HepG2 (cell line): Measurements from ENCODE around the gene ELP5. TPM values are rescaled to one million over a fixed set of nuclear protein-coding genes. Genes with fewer than 3 reads are reported as not detected.
A peak's percentile ranks its signal among the peaks of the same experiment; 100 is the strongest.

Experiments used
- ATAD3A ChIP-seq: sonication (generic); formaldehyde crosslinking; IDR thresholded peaks from 2 replicates; pipeline ENCODE4 v1.4.0; 2020; ENCODE audit warnings: missing genetic modification reagents
- BORCS8-MEF2B ChIP-seq: sonication (generic); formaldehyde crosslinking; IDR thresholded peaks from 2 replicates; pipeline ENCODE4 v1.8.0; 2022; ENCODE audit warnings: mild to moderate bottlenecking, missing genetic modification reagents
- CEBPG ChIP-seq: IDR thresholded peaks from 2 replicates; pipeline ENCODE4 v1.6.1; 2016
- DZIP1 ChIP-seq: sonication (generic); formaldehyde crosslinking; IDR thresholded peaks from 2 replicates; pipeline ENCODE4 v1.5.0; 2020; ENCODE audit warnings: mild to moderate bottlenecking, missing genetic modification reagents
- E2F2 ChIP-seq: sonication (generic); formaldehyde crosslinking; IDR thresholded peaks from 2 replicates; pipeline ENCODE4 v1.4.0; 2020; ENCODE audit warnings: missing genetic modification reagents, borderline replicate concordance
- EHMT2 ChIP-seq: fragments of 200-600 bp; sonication (generic); IDR thresholded peaks from 2 replicates; pipeline ENCODE4 v1.7.0; 2017; ENCODE audit warnings: antibody characterized with exemption, low read depth, low read length, borderline replicate concordance
- GABPB1 ChIP-seq: IDR thresholded peaks from 2 replicates; pipeline ENCODE4 v1.6.1; 2016; ENCODE audit warnings: mild to moderate bottlenecking, missing genetic modification reagents, moderate library complexity, missing compliant biosample characterization
- GPN1 ChIP-seq: sonication (generic); formaldehyde crosslinking; IDR thresholded peaks from 2 replicates; pipeline ENCODE4 v1.5.1; 2020; ENCODE audit warnings: missing genetic modification reagents, borderline replicate concordance
- HNRNPK ChIP-seq: fragments of 200-400 bp; formaldehyde crosslinking; IDR thresholded peaks from 2 replicates; pipeline ENCODE4 v1.6.1; 2018; ENCODE audit warnings: low read length, low read depth, moderate library complexity, mild to moderate bottlenecking; ENCODE audit not compliant: poor library complexity, severe bottlenecking
- JUND ChIP-seq: sonication (generic); formaldehyde crosslinking; IDR thresholded peaks from 2 replicates; pipeline ENCODE4 v1.8.0; 2022; ENCODE audit warnings: mild to moderate bottlenecking, missing genetic modification reagents
- MIER2 ChIP-seq: IDR thresholded peaks from 2 replicates; pipeline ENCODE4 v1.6.1; 2016; ENCODE audit warnings: missing biosample characterization, missing genetic modification reagents
- MXD1 ChIP-seq: sonication (generic); formaldehyde crosslinking; IDR thresholded peaks from 2 replicates; pipeline ENCODE4 v1.4.0; 2020; ENCODE audit warnings: mild to moderate bottlenecking, missing genetic modification reagents
- MYNN ChIP-seq: sonication (generic); formaldehyde crosslinking; IDR thresholded peaks from 2 replicates; pipeline ENCODE4 v1.4.0; 2020; ENCODE audit warnings: mild to moderate bottlenecking, low read depth, missing genetic modification reagents
- NCOA2 ChIP-seq: sonication (generic); formaldehyde crosslinking; IDR thresholded peaks from 2 replicates; pipeline ENCODE4 v1.8.0; 2022; ENCODE audit warnings: inconsistent platforms
- PHF5A ChIP-seq: IDR thresholded peaks from one replicate; pipeline ENCODE4 v1.6.1; 2018; ENCODE audit warnings: low read depth, missing genetic modification reagents; ENCODE audit not compliant: unreplicated experiment
- SP2 ChIP-seq: sonication (generic); formaldehyde crosslinking; IDR thresholded peaks from 2 replicates; pipeline ENCODE4 v1.5.1; 2020; ENCODE audit warnings: mild to moderate bottlenecking, missing genetic modification reagents
- SPEN ChIP-seq: sonication (generic); formaldehyde crosslinking; IDR thresholded peaks from 2 replicates; pipeline ENCODE4 v1.5.1; 2020; ENCODE audit warnings: low read depth, mild to moderate bottlenecking, missing genetic modification reagents
- ZBTB21 ChIP-seq: sonication (generic); formaldehyde crosslinking; IDR thresholded peaks from 2 replicates; pipeline ENCODE4 v1.4.0; 2020; ENCODE audit warnings: missing genetic modification reagents
- ZFP62 ChIP-seq: sonication (generic); formaldehyde crosslinking; IDR thresholded peaks from 2 replicates; pipeline ENCODE4 v1.4.0; 2020; ENCODE audit warnings: missing genetic modification reagents
- ZNF274 ChIP-seq: sonication (generic); formaldehyde crosslinking; IDR thresholded peaks from 2 replicates; pipeline ENCODE4 v1.5.1; 2020; ENCODE audit warnings: mild to moderate bottlenecking, missing genetic modification reagents
- ZNF292 ChIP-seq: sonication (generic); formaldehyde crosslinking; IDR thresholded peaks from 2 replicates; pipeline ENCODE4 v1.8.1; 2022; ENCODE audit warnings: mild to moderate bottlenecking, low read depth, missing genetic modification reagents, borderline replicate concordance
- ZNF30 ChIP-seq: sonication (generic); formaldehyde crosslinking; IDR thresholded peaks from 2 replicates; pipeline ENCODE4 v1.5.0; 2020; ENCODE audit warnings: mild to moderate bottlenecking, missing genetic modification reagents
- ZNF496 ChIP-seq: sonication (generic); formaldehyde crosslinking; IDR thresholded peaks from 2 replicates; pipeline ENCODE4 v1.8.1; 2023; ENCODE audit warnings: mild to moderate bottlenecking, moderate library complexity, missing genetic modification reagents; ENCODE audit not compliant: insufficient replicate concordance
- ZNF7 ChIP-seq: IDR thresholded peaks from 2 replicates; pipeline ENCODE4 v1.6.1; 2016; ENCODE audit warnings: missing biosample characterization, missing genetic modification reagents
- ZNF766 ChIP-seq: sonication (generic); formaldehyde crosslinking; IDR thresholded peaks from 2 replicates; pipeline ENCODE4 v1.5.0; 2020; ENCODE audit warnings: missing genetic modification reagents, borderline replicate concordance
- ZSCAN30 ChIP-seq: sonication (generic); formaldehyde crosslinking; IDR thresholded peaks from 2 replicates; pipeline ENCODE4 v1.5.0; 2020; ENCODE audit warnings: mild to moderate bottlenecking, missing genetic modification reagents
- polyA plus RNA-seq, 8 experiments: library from polyadenylated mRNA; depleted of rRNA in 3 of 8; stranded (reverse) in 7 of 8; unstranded in 1 of 8; fragments of >200 nt; fragmentation: Illumina TruSeq in 4 of 8; extraction: Trizol in 4 of 8; gene quantifications; 2 replicates each; pipeline versions ENCODE4 v1.2.1 to v1.2.3, GENCODE V29; 2011 to 2016; ENCODE audit warnings: low read depth in 4 of 8, missing spikeins in 1 of 8, mixed read lengths in 1 of 8; ENCODE audit not compliant: insufficient read depth in 1 of 8
- total RNA-seq, 5 experiments: library from RNA; depleted of rRNA; stranded (reverse); fragments of >200 nt; fragmentation: Illumina TruSeq; extraction: Trizol; gene quantifications; 2 replicates each; pipeline ENCODE4 v1.2.3, GENCODE V29; 2016; ENCODE audit warnings: low read depth in 1 of 5

Gene ELP5
- total and polyA plus RNA-seq, 2 of the 13 experiments (the other 11 are each of a cell fraction or from before 2014, with no cell fraction given), result 67.6 to 69.8 TPM

GRCh38 chr17:7234083-7234951 lies 17.7 kb upstream of the ELP5 start, which contains the start of gene DVL2 (continued):
- TF ChIP-seq ZNF496 (CRISPR knock-in tag) (no peak), JUND (no peak), HNRNPK (peak; percentile 95), ZNF7 (CRISPR knock-in tag) (no peak), E2F2 (CRISPR knock-in tag) (peak; percentile 72; the same call in 1 of the 2 replicates), GABPB1 (CRISPR knock-in tag) (peak; percentile 83), MIER2 (CRISPR knock-in tag) (peak; percentile 66; the same call in 1 of the 2 replicates), BORCS8-MEF2B (CRISPR knock-in tag) (peak; percentile 79), PHF5A (CRISPR knock-in tag) (peak; percentile 89), CEBPG (peak; percentile 49; the same call in 1 of the 2 replicates), ZFP62 (CRISPR knock-in tag) (no peak), ZNF30 (CRISPR knock-in tag) (no peak), SP2 (CRISPR knock-in tag) (peak; percentile 52; the same call in 1 of the 2 replicates), MYNN (no peak), ZBTB21 (CRISPR knock-in tag) (no peak), ZSCAN30 (CRISPR knock-in tag) (no peak), DZIP1 (CRISPR knock-in tag) (peak; percentile 71; the same call in 1 of the 2 replicates), ZNF292 (CRISPR knock-in tag) (no peak), MXD1 (no peak), ZNF274 (CRISPR knock-in tag) (peak; percentile 44; the same call in 1 of the 2 replicates), ATAD3A (CRISPR knock-in tag) (no peak), SPEN (CRISPR knock-in tag) (peak; percentile 95), EHMT2 (no peak), GPN1 (no peak; the same call in 1 of the 2 replicates), ZNF766 (CRISPR knock-in tag) (peak; percentile 72; the same call in 1 of the 2 replicates), NCOA2 (CRISPR knock-in tag) (peak; percentile 76)
